Measurements from ENCODE around the gene CEP85L. TPM values are rescaled to one million over a fixed set of nuclear protein-coding genes. Genes with fewer than 3 reads are reported as not detected.

The CEP85L gene
- total and polyA plus RNA-seq, 2 donors (not counting 1 experiment from before 2014, with no cell fraction given) = 7.3 to 22.0 TPM

- Histone ChIP-seq H3K27me3 (ENCODE audit: control insufficient read depth, insufficient read depth, low read length) (no peaks in the 10 kb centered on the region), H3K79me2 (ENCODE audit: control insufficient read depth, insufficient read depth, low read length) (no peaks in the 10 kb centered on the region), H3K4me1 (ENCODE audit: control insufficient read depth, extremely low read depth, insufficient read depth, low read length) (no peaks in the 10 kb centered on the region), H2AFZ (ENCODE audit: low read length) (no peak overlapping the region), H3K9me3 (ENCODE audit: control insufficient read depth, insufficient read depth, low read depth, low read length) (no peaks in the 10 kb centered on the region), H3K27ac (ENCODE audit: insufficient read depth, low read length) (no peak overlapping the region), H3K4me3 (replicated peaks in 1 of 4; ENCODE audit: control extremely low read depth in 1 of 4, insufficient read depth in 1 of 4, low read depth in 3 of 4, low read length in 4 of 4) (no peak overlapping the region), H3K9ac (ENCODE audit: insufficient read depth, low read length) (no peak overlapping the region), H4K20me1 (ENCODE audit: control insufficient read depth, extremely low read depth, insufficient read depth, low read length) (no peaks in the 10 kb centered on the region), H3K4me2 (ENCODE audit: extremely low read depth, insufficient read depth, low read length) (no peak overlapping the region), H3K36me3 (ENCODE audit: control insufficient read depth, insufficient read depth, low read length) (no peaks in the 10 kb centered on the region)
- no peak for DNase-seq (ENCODE audit: low read depth in 2 of 2)
- no peak for TF ChIP-seq EZH2 (IDR thresholded peaks at IDR 0.05; ENCODE audit: low read length, missing control alignments)
- TF ChIP-seq, protein P1, sequence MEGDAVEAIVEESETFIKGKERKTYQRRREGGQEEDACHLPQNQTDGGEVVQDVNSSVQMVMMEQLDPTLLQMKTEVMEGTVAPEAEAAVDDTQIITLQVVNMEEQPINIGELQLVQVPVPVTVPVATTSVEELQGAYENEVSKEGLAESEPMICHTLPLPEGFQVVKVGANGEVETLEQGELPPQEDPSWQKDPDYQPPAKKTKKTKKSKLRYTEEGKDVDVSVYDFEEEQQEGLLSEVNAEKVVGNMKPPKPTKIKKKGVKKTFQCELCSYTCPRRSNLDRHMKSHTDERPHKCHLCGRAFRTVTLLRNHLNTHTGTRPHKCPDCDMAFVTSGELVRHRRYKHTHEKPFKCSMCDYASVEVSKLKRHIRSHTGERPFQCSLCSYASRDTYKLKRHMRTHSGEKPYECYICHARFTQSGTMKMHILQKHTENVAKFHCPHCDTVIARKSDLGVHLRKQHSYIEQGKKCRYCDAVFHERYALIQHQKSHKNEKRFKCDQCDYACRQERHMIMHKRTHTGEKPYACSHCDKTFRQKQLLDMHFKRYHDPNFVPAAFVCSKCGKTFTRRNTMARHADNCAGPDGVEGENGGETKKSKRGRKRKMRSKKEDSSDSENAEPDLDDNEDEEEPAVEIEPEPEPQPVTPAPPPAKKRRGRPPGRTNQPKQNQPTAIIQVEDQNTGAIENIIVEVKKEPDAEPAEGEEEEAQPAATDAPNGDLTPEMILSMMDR (conservative IDR thresholded peaks at IDR 0.05 in 1 of 2, IDR thresholded peaks at IDR 0.05 in 1 of 2; ENCODE audit: low read depth in 1 of 2, low read length in 2 of 2) = no peak
These were observed 44.9 kb upstream of the CEP85L start for GRCh38 chr6:118696271-118696670.

DNA sequence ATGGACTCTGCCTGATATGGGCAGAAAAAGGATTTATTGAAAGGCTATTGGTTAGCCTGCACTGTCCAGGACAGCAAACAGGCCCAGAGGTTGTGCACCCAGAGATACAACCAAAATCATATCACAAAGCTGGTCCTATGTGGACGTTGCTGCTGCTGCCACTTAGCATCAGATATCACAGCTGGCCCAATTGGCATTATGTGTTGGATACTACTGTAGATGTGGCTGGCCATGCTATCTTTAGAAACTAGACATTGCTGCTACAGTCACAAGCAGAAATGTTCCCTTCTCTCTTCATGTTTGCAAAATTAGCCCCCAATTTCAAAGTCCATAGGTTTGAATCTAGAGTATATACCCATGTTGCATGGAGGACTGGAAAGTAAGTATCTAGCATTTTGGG is 42.2 kb upstream of the CEP85L start:
- no peaks in the 10 kb centered on the region for H3K9me3 ChIP-seq (ENCODE audit: control insufficient read depth, insufficient read depth, low read depth, low read length)
- TF ChIP-seq, protein P1 (conservative IDR thresholded peaks at IDR 0.05 in 1 of 2, IDR thresholded peaks at IDR 0.05 in 1 of 2; ENCODE audit: low read depth in 1 of 2, low read length in 2 of 2) = no peak
- no peak for TF ChIP-seq EZH2 (IDR thresholded peaks at IDR 0.05; ENCODE audit: low read length, missing control alignments)
- no peaks in the 10 kb centered on the region for H4K20me1 ChIP-seq (ENCODE audit: control insufficient read depth, extremely low read depth, insufficient read depth, low read length)
- H3K4me3 ChIP-seq (replicated peaks in 1 of 4; ENCODE audit: control extremely low read depth in 1 of 4, insufficient read depth in 1 of 4, low read depth in 3 of 4, low read length in 4 of 4) = no peak overlapping the region
- no peak overlapping the region for H3K27ac ChIP-seq (ENCODE audit: insufficient read depth, low read length)
- H2AFZ ChIP-seq (ENCODE audit: low read length) = no peak overlapping the region
- no peak for DNase-seq (ENCODE audit: low read depth in 2 of 2)
- no peak overlapping the region for H3K4me2 ChIP-seq (ENCODE audit: extremely low read depth, insufficient read depth, low read length)
- no peaks in the 10 kb centered on the region for H3K27me3 ChIP-seq (ENCODE audit: control insufficient read depth, insufficient read depth, low read length)
- no peaks in the 10 kb centered on the region for H3K4me1 ChIP-seq (ENCODE audit: control insufficient read depth, extremely low read depth, insufficient read depth, low read length)
- no peaks in the 10 kb centered on the region for H3K36me3 ChIP-seq (ENCODE audit: control insufficient read depth, insufficient read depth, low read length)
- H3K79me2 ChIP-seq (ENCODE audit: control insufficient read depth, insufficient read depth, low read length) = no peaks in the 10 kb centered on the region
- H3K9ac ChIP-seq (ENCODE audit: insufficient read depth, low read length) = no peak overlapping the region

DNA sequence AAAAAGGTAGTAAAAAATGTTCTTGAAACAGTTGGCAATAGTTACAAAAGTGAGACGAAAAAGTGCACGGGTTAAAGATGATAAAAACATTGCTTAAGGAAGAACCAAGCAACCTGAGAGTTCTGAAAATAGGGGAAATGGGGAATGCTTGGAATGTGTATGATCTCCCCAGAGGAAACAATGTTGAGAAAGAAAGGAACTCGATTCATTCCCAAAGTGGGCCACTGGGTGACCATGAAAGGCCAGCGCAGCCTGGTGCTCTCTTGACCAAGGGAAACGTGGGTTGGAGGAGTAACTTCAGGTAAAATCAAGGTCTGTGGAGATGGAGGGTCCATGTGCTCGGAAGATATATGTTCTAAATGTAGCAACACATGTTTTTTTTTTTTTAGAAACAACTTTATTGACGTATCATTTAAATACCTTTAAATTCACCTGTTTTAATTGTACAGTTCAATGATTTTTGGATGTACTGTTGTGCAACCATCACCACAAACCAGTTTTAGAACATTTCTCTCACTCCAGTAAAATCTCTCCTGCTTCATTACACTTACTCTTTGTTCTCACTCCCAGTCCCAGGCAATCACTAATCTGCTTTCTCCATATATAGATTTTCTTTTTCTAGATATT is 34.5 kb upstream of the CEP85L start:
- Histone ChIP-seq H3K4me2 (ENCODE audit: extremely low read depth, insufficient read depth, low read length) (no peak overlapping the region), H3K4me1 (ENCODE audit: control insufficient read depth, extremely low read depth, insufficient read depth, low read length) (no peaks in the 10 kb centered on the region), H3K79me2 (ENCODE audit: control insufficient read depth, insufficient read depth, low read length) (no peaks in the 10 kb centered on the region), H3K9me3 (ENCODE audit: control insufficient read depth, insufficient read depth, low read depth, low read length) (no peaks in the 10 kb centered on the region), H4K20me1 (ENCODE audit: control insufficient read depth, extremely low read depth, insufficient read depth, low read length) (no peaks in the 10 kb centered on the region), H3K27ac (ENCODE audit: insufficient read depth, low read length) (no peak overlapping the region), H3K27me3 (ENCODE audit: control insufficient read depth, insufficient read depth, low read length) (no peaks in the 10 kb centered on the region), H2AFZ (ENCODE audit: low read length) (no peak overlapping the region), H3K4me3 (replicated peaks in 1 of 4; ENCODE audit: control extremely low read depth in 1 of 4, insufficient read depth in 1 of 4, low read depth in 3 of 4, low read length in 4 of 4) (no peak overlapping the region), H3K9ac (ENCODE audit: insufficient read depth, low read length) (no peak overlapping the region), H3K36me3 (ENCODE audit: control insufficient read depth, insufficient read depth, low read length) (no peaks in the 10 kb centered on the region)
- TF ChIP-seq, protein P1 (conservative IDR thresholded peaks at IDR 0.05 in 1 of 2, IDR thresholded peaks at IDR 0.05 in 1 of 2; ENCODE audit: low read depth in 1 of 2, low read length in 2 of 2) = no peak
- TF ChIP-seq EZH2 (IDR thresholded peaks at IDR 0.05; ENCODE audit: low read length, missing control alignments) = no peak
- no peak for DNase-seq (ENCODE audit: low read depth in 2 of 2)

Measured in fibroblast of lung (primary cell).